A549 (cell line): ENCODE results near the gene PPP6R3.

ENCODE experiments used
- EP300 ChIP-seq, 2 experiments: fragments of >200 bp; sonication (Bioruptor Twin); formaldehyde crosslinking; IDR thresholded peaks; 2 replicates in 1 of 2; 3 replicates in 1 of 2; pipeline ENCODE4 v1.6.1; 2016 to 2017
- HOXA7 ChIP-seq: fragments of 250-450 bp; sonication (Bioruptor Pico); IDR thresholded peaks from 2 replicates; pipeline ENCODE4 v1.5.0; 2020; ENCODE audit warnings: mild to moderate bottlenecking, moderate library complexity
- NR3C1 ChIP-seq: fragments of >200 bp; sonication (Bioruptor Twin); formaldehyde crosslinking; IDR thresholded peaks from 3 replicates; pipeline ENCODE4 v1.6.1; 2017
- POLR2A ChIP-seq: IDR thresholded peaks from 2 replicates; pipeline ENCODE4 v1.6.1; 2012; ENCODE audit warnings: mild to moderate bottlenecking, low read length
- RAD21 ChIP-seq, 2 experiments: fragments of >200 bp in 1 of 2; sonication (Bioruptor Twin) in 1 of 2; formaldehyde crosslinking in 1 of 2; IDR thresholded peaks in 1 of 2; conservative IDR thresholded peaks in 1 of 2; 2 replicates in 1 of 2; 3 replicates in 1 of 2; pipeline ENCODE4 v1.6.1; 2012 to 2018; ENCODE audit warnings: inconsistent platforms in 1 of 2
- RFX5 ChIP-seq: fragments of 450-650 bp; IDR thresholded peaks from 2 replicates; pipeline ENCODE4 v1.7.1; 2014; ENCODE audit warnings: antibody characterized with exemption, mild to moderate bottlenecking, moderate library complexity
- RNF2 ChIP-seq: fragments of 200-600 bp; sonication (generic); IDR thresholded peaks from 2 replicates; pipeline ENCODE4 v1.6.1; 2016; ENCODE audit warnings: low read depth, mild to moderate bottlenecking, antibody characterized with exemption, moderate library complexity, borderline replicate concordance
- ZNF302 ChIP-seq: fragments of 250-450 bp; sonication (Bioruptor Pico); IDR thresholded peaks from 2 replicates; pipeline ENCODE4 v1.9.0; 2021; ENCODE audit warnings: inconsistent platforms, mild to moderate bottlenecking, moderate library complexity
- TF ChIP-seq, protein P1 (sequence below): fragments of >200 bp; sonication (Bioruptor Twin); formaldehyde crosslinking; IDR thresholded peaks from 3 replicates; pipeline ENCODE4 v1.5.1; 2016
- TF ChIP-seq, protein P2 (sequence below): IDR thresholded peaks from 2 replicates; pipeline ENCODE4 v1.6.1; 2012

DNA sequence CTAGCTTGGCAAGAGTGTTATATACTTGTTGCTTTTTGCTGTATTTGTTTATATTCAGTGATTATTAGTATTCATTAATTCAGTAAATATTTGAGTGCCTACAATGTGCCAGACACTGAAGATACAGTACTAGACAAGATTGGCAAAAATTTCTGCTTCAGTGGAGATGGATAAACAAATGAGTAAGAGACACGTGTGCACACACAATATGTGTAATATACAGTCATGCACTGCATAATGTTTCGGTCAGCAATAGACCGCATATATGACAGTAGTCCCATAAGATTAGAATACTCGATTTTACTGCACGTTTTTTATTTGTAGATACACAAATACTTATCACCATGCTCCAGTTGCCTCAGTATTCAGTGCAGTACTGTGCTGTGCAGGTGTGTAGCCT lies 118.9 kb downstream of the PPP6R3 start:
- TF ChIP-seq, protein P1, sequence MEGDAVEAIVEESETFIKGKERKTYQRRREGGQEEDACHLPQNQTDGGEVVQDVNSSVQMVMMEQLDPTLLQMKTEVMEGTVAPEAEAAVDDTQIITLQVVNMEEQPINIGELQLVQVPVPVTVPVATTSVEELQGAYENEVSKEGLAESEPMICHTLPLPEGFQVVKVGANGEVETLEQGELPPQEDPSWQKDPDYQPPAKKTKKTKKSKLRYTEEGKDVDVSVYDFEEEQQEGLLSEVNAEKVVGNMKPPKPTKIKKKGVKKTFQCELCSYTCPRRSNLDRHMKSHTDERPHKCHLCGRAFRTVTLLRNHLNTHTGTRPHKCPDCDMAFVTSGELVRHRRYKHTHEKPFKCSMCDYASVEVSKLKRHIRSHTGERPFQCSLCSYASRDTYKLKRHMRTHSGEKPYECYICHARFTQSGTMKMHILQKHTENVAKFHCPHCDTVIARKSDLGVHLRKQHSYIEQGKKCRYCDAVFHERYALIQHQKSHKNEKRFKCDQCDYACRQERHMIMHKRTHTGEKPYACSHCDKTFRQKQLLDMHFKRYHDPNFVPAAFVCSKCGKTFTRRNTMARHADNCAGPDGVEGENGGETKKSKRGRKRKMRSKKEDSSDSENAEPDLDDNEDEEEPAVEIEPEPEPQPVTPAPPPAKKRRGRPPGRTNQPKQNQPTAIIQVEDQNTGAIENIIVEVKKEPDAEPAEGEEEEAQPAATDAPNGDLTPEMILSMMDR: no peak
- TF ChIP-seq POLR2A (no peak), HOXA7 (no peak), RAD21 (conservative IDR thresholded peaks at IDR 0.05 in 1 of 2, IDR thresholded peaks at IDR 0.05 in 1 of 2) (no peak), NR3C1 (no peak), EP300 (IDR thresholded peaks at IDR 0.05) (no peak), RNF2 (no peak), ZNF302 (CRISPR knock-in tag) (no peak), RFX5 (no peak)
- TF ChIP-seq, protein P2, sequence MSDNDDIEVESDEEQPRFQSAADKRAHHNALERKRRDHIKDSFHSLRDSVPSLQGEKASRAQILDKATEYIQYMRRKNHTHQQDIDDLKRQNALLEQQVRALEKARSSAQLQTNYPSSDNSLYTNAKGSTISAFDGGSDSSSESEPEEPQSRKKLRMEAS: no peak
